NCI-H1417 treated with DMSO at 0.1 percent for 48 hours (cell line): ENCODE data around the gene KRTAP12-1.
"Not testable (repeated sequence)": the region's sequence is repeated elsewhere in the genome, so short reads cannot be mapped to it uniquely, and the experiment has no call there.

Source experiments
- DNase-seq: peaks from one replicate; lab custom pipeline; 2025; lab: John Stamatoyannopoulos, UW

KRTAP12-1 gene

DNA sequence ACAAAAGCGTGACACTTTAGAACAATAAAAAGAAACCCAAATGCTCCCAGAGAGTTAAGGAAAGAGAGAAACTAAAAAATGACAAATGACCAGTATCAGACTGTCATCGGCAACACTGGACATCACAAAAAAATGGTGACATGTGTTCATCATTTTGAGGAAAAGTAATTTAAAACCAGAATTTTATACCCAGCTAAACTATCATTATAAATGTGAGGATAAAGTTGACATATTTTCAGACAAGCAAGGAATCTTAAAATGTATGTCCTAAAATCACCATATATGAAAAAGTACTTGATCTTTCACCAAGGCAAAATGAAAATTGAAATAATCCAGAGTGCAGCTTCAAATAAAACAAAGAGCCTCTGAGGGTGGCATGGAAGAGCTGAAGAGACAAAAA, 37.1 kb downstream of the KRTAP12-1 start:
- DNase-seq = no peak

- DNase-seq = no peak
These were observed 38.1 kb downstream of the KRTAP12-1 start for GRCh38 chr21:44643741-44644310.

DNA sequence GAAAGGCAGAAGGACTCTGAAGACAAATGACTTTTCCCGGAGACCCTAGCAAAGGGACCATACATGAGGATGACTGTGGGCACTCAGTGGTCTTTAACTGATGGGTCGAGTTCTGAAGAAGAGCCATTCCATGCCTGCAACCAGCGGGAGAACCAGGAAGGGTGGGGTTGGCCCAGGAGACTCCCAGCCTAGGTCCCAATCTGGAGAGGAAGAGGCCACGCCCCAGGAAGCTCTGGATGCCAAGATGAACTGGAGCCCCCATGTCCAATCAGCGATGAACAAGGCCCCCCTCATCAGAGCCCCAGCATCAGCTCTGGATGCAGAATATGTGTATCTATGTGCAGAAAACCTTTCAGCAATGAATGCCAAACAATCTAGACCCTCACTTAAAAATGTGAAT, 41.2 kb downstream of the KRTAP12-1 start:
- DNase-seq = no peak

DNA sequence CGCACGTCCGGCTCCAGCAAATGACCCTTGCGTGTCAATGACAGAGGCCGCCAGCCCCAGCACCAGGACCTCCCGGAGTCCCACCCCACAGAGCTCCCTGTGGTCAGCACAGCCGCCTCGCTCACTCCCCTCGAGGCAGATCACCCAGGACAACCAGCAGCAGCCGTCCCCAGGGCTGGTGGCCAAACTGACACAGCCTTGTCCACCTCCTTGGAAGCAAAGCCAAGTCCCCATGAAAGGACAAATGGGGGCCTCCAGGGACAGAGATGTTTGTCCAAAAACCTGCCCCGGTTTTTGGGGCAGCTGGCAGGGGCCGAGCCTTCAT, 42.7 kb downstream of the KRTAP12-1 start:
- no peak for DNase-seq

DNA sequence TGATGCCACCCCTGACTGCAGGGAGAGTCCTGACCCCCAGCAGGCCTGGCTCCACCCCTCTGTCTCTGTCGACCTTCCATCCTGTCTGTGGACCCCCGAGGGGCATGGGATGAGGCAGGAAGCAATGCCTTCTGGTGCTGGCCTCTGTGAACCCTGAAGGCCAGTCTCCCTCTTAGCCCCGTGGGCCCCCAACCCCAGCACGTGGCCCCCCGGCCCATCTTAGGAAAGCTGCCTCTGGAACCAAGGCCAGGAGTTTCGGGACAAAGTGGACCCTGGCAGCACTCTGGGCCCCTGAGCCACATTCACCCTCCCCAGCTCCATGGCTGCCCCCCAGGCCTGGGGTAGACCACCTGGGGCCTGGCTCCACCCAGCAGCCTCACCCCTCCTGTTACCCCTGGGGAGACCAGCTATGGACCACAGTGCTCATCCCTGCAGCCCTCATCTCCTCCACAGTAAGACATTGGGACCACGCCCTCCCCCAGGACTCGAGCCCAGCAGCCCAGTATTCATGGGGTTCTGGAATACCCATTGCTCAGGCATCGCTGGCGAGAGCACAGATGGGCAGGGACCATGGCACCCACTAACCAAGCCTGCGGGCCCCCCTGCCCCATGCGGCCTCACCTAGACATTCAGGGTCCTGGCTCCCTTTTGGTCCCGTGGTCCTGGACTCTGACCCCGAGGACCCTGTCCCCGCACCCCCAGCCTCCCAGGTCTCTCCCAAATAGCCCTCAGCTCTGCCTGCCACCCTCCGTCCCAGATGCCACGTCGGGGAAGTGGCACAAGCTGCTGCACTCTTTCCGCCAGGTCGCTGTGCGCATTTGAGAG, 43.2 kb downstream of the KRTAP12-1 start:
- DNase-seq = not testable (repeated sequence)

DNA sequence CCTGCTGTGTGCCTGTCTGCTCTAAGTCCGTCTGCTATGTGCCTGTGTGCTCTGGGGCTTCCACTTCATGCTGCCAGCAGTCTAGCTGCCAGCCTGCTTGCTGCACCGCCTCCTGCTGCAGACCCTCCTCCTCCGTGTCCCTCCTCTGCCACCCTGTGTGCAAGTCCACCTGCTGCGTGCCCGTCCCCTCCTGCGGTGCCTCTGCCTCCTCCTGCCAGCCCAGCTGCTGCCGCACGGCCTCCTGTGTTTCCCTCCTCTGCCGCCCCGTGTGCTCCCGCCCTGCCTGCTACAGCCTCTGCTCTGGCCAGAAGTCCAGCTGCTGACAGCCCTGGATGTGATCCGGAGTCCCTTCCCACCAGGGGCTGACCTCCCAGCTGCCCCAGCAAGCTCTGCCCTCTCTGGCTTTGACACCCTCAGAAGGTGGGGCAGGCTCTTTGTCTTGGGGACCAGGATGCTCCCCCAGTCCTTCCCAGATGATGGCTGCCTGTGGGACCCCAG, 44.1 kb downstream of the KRTAP12-1 start:
- DNase-seq = not testable (repeated sequence)

- peak; percentile 29 for DNase-seq
These were observed 44.7 kb downstream of the KRTAP12-1 start, which contains the start of gene KRTAP10-10 for GRCh38 chr21:44637018-44637850. KRTAP10-10 (plus strand) TSS chr21:44637356; CDS start chr21:44637418, 62 bp downstream.

GRCh38 chr21:44636209-44637017, 45.5 kb downstream of the KRTAP12-1 start:
- DNase-seq = no peak

DNA sequence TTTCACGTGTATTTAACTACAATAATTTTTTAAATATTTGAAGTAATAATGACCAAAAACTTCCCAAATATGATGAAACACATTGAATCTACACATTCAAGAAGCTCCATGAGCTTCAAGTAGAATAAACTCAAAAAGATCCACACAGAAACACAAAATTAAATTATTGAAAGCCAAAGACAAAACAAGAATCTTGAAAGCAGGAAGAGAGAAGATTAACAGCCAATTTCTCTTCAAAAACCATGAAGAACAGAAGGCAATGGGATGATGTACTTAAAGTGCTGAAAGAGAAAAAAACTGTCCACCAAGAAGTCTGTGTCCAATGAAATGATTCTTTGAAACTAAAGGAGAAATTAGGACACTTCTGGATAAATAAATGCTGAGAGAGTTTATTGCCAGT, 49.9 kb downstream of the KRTAP12-1 start:
- no peak for DNase-seq
